DMS114 treated with DMSO at 0.1 percent for 48 hours (cell line): Measurements from ENCODE around the gene TGFBR3L.
"Not testable (repeated sequence)": the region's sequence is repeated elsewhere in the genome, so short reads cannot be mapped to it uniquely, and the experiment has no call there.

Experiments
- DNase-seq: peaks from one replicate; lab custom pipeline; 2025; ENCODE audit not compliant: unreplicated experiment; lab: John Stamatoyannopoulos, UW

The TGFBR3L gene

DNA sequence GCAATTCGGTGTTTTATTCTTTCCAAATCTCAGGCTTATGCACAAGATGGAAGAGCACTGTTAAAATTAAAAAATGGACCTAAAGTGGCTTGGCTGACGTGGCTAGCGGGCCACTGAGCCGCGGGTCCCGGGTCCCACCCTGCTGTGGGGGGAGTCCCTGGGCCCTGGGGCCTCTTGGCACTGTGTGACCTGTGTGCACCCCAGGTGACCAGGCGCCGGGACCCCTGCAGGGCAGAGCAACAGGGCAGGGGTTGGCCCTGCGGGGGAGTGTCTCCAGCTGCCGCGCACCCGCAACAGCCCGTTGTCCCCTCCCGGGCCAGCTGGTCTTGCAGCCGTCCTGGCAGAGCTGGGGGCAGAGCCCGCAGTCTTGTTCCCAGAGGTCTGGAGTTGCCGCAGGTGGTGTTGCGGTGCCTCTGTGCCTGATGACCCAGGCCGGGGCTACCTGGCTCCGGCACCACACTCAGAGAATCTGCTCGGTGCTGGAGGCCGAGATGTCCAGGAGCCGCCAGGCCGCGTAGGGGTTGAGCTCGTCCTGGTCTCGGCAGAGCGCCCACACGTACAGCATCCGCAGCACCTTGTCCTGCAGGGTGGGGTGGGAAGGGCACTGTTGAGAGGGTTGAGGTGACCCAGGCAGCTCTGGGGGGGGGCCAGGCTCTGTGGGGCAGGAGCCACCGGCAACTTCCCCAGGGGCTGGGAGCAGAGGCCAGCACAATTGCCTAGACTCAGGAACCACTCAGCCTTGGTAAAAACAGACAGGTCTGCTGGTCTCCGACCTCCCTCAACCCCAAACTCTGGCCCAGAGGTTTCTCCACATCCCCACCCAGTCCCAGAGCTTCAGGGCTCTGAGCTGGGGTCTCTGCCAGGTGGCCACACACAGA, 12.3 kb downstream of the TGFBR3L start:
- no peak for DNase-seq

DNA sequence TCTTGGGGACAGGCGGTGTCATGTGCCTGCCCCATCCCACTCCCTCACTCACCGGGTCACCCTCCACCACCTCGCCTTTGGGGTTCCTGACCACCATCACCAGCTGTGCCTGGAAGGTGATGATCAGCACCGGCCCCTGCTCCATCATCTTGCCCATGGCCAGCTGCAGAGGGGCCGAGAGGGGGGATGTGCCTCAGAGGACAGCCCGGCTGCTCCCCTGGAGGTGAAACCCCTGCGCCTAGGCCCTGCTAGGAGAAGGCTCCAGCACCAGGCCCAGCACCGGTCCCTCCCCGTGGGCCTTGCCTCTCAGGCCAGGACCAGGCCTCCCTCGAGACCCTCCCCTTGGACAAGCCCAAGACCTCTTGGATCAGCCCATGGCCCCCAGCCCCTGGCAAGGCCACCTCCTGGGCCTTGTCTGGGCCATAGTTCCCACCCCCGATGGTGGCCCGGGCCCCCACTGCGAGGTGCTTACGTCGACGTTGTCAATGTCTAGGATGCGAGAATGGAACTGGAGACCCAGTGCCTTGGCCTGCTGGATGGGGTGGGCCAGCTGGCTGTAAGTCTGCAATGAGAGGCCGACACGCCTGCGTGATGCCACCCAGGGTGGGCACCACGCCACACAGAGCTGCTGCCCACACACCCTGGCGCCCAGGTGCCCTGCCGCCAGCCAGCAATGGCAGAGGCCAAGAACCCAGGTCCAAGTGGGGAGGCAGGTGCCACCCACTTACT, 13.1 kb downstream of the TGFBR3L start:
- DNase-seq = no peak

DNA sequence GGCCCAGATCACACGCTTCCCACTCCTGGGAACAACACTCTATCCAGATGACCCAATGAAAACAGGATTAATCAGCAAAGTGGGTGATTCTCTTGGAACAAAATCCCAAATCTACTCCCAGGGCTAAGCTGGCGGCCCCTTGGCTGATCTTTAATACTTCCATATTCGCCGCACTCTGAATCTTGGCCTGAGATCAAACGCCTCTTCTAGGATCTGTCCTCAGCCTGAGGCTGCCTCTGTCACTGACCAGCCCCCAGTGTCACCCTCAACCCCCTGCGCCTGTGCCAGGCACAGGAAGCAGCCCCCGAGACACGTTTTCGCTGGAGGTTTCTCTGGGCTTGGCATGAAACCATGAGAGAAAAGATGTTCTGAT, 13.7 kb downstream of the TGFBR3L start:
- DNase-seq = no peak

DNA sequence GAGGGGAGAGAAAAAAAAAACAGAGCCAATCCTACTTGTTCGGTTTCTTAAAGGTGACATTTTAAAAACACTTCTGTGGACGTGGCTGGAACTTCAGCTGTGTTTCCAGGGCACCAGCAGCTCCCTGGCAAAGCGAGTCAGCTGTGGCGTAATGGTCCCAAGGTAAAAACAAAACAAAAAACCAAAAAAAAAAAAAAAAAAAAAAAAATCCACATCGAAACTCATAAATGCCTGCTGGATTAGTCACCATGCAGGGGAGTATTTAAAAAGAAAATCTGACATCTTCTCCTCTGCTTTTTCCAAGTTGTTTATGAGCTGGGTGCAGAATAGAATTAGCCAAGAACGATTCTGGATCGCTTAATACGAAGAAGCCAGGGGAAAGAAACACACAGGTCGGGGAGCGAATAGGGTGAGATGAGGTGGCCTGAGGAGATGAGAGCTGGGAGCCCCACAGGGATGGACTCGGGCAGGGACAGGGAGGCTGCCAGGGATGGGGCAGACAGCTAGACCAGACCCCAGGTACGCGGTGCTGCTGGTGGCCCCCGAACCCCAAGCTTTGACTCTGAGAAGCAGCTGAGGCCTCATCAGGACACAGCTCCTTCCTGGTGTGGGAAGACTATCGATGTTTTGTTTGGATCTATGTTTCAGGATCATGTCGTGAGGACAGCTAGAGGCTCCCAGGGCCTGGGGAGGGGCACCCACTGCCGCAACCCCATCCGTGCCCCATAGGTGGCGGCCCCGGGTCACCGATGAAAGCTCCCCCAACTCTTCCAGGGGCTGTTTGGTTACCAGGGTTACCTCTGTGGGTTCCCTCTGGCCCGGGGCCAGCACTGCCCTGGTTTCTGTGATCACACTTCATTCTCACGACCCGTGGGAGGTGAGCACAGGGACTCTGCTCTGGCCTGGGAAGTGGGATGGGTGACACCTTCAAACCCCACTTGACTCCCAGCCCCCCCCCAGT, 14.4 kb downstream of the TGFBR3L start:
- DNase-seq = no peak

DNA sequence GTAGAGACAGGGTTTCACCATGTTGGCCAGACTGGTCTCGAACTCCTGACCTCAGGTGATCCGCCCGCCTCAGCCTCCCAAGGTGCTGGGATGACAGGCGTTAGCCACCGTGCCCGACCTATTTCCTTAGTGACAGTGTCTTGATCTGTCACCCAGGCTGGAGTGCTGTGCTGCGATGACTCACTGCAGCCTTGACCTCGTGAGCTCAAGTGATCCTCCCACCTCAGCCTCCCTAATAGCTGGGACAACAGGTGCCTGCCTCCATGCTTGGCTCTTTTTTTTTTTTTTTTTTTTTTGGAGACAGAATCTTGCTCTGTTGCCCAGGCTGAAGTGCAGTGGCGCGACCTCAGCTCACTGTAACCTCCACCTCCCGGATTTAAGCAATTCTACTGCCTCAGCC, 15.4 kb downstream of the TGFBR3L start:
- DNase-seq = not testable (repeated sequence)

DNA sequence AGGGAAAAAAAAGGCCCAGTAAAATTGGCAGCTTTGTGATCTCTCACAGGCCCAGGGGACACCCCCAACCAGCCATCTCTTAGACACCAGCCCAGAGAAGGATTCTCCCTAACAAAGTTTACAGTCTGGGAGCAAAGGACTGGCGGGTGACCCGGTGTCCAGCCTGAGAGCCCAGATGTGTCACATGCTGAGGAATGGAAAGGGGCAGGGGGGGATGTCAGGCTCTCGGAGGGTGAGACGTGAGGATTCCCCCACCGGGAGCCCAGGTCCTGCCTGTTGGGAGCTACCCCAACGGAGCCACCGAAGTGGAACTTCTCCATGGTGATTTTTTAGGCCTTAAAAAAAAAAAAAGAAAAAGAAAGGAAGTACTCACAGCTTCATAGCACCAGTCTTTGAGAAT, 16.1 kb downstream of the TGFBR3L start:
- DNase-seq = no peak

DNA sequence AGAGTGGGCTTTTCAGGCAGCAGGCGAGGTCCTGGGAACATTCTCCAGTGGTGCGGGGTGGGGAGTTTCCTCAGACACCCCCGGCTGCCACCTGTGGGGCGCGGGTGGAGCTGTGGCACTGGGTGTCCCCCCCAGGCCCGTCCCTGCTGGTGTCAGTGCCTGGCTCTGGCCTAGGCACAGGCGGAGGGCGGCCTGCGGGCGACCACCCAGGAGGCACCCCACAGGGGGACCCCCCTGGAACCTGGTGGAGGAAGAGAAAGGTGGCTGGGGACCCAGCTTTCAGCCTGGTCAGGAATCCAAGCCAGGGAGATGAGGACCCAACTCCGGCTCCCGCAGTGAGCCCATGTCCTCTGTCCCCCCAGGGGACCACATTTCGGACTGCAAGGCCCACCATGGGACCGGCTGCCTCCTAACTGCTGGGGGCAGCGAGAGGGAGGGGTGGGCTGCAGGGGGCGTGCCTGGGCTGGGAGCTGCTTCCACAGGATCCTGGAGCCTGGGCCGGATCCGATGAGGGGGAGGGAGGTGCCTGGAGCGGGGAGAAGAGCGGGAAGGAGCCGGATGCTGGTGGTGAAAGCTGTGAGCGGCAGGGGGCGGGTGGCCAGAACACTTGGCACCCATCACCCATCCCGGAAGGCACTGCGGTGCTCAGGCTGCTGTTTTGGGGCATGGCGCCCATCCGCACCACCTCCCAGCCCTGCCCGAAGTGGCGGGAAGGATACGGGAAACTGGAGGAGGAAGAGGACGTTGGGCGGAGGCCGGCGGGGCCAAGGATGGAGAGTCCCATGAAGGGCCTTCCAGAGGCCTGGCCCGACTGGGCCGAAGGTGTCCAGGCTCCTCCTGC, 16.8 kb downstream of the TGFBR3L start:
- DNase-seq = no peak

DNA sequence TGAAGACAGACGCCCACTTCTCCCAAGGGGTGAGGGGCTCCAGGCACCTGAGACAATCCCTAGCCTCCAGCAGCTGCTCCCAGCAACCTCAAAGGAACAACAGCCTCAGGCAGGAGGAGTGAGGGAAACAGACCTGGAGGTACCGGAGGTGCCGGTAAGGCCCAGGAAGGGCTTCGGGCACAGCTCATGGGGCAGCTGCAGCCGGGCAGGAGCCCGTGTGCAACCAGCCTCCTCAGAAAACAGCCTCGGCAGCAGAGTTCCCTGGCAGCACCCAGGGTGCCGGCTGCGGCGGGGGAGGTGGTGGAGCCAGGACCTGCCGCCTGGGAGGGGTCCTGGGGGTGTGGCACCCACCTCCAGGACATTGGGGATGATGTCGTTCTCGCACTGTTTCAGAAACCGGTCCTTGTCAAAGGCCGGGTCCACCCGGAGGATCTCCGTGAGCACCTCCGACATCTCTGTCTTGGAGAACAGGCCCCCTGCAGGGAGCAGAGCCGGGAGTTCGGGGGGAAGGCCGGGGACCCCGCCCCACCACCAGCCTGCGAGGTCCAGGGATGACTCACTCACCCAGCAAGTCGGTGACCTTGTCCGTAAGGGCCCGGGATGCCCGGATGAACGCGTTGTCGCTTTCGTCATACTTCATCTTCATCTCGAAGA, 17.8 kb downstream of the TGFBR3L start:
- no peak for DNase-seq

DNA sequence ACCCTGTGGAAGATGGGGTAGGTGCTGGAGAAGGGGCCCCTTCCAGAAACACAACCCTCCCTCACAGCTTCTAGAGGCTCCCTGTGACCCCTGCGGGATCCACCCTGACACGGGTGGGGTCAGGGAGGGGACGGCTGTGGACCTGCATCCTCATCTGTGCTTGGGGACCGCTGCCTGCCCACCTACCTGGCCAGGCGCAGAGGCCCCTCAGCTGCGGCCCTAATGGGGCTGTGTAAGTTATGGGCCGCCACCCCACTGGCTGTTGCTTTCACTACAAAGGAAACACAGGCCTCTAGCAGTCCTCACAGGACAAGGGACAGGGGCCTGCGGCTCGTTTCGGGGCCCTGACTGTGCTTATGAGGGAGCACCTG, 18.3 kb downstream of the TGFBR3L start:
- DNase-seq = no peak

DNA sequence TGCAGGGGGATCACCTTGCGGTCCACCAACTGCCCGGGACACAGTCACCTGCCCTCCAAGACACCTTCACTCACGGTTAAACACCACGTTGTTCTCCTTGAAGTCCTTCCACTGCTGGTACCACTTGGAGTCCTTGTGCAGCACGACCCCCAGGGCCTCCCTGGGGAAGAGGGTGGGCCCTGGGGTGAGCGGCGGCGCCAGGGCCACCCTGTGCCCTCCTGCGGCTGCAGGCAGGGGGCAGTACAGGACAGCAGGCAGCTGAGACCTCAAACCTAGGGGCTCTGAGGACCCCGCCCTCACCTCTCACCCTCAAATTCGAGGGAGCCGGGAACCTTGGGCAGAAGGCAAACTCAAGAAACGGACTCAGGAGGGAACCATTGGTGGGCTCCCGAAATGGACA, 18.8 kb downstream of the TGFBR3L start:
- DNase-seq = no peak

DNA sequence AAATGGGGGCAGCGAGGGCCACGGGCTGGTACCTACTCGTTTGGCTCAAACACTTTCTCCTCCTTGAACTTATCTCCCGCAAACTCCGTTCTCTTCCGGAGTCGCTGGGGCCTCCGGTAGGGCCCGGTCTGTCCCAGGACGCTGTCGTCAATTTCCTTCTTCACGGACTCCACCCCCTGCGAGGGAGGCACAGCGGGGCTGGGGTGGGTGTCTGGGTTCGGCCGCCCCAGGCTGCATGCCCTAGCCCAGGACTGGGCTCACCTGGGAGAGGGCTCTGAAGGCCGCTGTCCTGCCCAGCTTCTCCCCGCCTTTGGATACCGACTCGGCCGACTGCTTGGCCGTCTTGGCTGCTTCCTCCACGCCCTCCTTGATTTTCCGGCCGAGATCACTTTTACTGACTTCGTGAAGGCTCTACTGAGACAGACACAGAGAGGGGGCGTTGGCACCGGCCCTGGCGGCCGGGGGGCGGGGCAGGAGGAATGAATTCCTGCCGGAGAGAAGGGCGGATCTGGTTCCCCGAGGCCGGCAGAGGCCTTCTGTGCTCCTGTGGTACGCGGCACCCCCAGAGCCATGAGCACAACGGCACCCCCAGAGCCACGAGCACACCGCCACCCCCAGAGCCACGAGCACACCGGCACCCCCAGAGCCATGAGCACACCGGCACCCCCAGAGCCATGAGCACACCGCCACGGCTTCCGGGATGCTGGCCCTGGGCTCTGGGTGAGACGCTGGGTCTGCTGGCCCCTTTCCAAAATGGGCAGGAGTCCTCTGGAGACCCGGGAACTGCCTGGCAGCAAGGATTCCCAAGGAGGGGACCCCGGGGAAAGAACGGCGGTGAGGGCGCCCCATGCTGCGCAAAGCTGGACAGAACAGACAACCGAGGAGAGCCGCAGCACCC, 19.4 kb downstream of the TGFBR3L start:
- DNase-seq = no peak

DNA sequence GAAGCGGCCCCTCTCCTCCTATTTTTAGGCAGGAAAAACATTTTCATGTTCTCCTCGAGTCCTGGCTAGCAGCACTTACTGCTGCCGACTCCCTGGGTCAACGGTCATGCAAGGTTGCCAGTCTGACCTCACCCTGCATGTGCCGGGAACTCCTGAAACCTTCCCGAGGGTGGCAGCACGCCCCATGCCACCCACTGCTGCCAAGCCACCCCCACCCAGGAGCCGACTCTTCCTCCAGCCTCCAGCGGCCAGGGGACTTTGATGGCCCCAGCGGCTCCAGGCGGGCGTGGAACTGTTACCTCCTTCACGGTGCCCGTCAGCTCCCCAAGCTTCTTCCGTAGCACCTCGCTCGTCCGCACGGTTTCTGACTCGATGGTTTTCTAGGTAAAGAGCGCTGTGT, 20.1 kb downstream of the TGFBR3L start:
- DNase-seq = no peak

DNA sequence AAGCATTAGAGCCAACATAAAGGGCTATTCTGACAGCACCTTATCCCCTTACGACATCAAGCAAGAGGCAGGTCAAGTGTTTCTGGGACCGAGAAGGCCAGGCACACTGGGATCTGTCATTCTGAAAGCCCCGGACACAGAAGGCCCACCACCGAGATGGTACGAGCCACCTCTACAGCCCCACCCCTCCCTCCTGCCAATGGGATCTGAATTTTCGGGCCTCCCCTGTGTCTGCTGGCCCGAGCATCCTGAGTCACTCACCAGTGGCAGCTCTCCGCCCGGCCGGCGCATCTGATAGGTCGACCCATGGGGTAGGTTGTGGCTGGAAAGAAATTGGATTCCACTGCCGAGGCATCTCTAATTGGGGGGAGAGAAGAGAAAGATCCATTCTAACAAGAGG, 26.2 kb downstream of the TGFBR3L start:
- no peak for DNase-seq

DNA sequence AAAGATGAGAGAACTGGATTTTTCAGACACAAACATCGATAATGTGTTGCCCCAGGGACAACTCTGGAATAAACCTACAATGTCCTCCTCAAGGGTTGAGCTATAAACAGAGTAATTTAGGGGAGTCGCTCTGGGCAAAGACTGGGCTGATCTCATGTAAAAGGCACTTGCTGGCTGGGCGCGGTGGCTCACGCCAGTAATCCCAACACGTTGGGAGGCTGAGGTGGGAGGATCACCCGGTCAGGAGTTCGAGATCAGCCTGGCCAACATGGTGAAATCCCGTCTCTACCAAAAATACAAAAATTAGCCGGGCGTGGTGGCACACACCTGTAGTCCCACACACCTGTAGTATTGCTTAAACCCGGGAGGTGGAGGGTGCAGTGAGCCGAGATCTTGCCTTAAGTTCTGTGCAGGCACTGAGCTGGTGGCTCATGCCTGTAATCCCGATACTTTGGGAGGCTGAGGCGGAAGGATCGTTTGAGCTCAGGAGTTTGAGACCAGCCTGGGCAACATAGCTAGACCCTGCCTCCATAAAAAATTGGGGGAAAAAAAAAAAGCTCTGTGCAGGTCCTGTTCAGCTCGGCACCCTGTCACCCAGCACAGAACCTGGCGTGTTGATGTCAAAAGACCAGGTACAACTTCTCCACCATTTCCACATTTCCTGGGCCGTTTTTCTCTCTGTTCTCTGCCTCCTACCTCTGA, 27.4 kb downstream of the TGFBR3L start:
- no peak for DNase-seq

DNA sequence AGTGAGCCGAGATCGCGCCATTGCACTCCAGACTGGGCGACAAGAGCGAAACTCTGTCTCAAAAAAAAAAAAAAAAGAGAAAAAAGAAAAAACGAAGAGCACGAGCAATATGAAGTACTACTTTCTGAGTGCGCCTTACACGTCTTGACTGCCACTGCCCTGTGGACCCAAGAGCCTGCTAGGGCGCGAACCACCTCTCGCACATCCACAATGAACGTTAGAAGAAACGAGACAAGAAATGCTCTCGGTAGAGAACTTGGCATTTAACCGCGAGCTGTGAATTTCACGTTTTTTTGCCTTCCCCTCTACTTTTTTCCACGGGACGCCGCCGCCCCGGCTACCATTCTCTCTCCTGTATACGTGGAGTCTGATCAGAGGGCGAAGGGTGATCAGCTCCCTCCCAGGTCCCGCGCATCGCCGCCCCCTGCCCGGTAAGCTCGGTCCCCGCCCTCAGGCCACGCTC, 28.4 kb downstream of the TGFBR3L start:
- no peak for DNase-seq

DNA sequence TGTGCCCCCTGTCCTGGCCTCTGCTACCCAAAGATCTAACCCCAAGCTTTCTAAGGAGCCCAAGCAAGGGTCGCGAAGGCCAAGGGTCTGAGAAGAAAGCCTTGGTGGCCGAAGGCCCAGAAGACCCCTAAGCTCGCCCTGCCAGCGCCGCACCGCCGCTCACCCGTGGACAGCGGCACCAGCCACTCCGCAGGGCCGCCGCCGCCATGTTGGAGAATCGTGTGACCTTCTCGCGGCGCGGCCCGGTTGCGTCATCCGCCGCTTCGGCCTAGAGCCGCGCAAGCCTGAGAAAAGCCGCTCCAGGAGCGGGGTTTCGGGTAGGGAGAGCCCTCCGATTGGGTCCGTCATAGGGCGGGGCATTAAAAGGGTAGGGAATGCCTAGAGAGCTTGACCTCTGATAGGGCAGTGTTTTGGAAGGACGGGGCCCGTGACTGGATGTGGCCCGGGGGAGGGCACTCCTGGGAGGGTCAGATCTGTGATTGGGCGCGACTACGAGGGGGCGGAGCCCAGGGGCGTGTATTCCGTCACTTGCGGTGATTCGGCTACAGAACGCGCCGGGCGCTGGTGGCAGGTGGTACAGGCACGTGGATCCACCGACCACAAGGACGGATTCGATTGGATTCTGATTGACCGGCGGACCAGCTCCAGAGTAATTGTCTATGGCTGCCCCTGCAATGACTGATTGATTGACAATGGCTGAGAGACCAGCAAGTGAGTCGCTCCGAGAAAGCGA, 29.0 kb downstream of the TGFBR3L start, which contains the start of gene TIMM44:
TIMM44 (minus strand) TSS at position 223 of the 733 bp plus-strand sequence; CDS start at position 208, 15 bp downstream.
- DNase-seq = peak; percentile 92

DNA sequence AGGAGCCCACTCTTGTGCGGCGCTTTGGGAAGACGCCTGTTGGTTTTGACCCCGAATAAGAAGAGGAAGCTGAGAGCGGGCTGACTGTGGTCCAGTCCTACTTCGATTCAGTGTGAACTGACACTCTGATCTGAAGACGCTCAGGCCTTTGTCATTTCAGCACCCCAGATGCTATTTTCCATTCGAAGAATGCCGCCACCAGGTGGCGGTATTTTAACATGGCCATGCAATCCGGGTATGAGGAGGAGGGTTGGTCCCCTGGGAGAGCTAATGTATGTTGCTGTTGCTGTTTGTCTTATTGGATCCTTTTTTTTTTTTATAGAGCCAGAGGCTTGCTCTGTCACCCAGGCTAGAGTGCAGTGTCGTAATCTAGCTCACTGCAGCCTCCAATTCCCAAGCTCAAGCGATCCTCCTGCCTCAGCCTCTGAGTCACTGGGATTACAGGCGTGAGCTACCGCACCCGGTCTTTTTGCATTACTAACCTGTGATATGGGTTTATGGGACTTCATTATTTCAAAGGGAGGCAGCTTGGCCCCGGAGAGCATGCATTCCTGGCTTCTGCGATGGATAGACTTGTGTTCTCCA, 29.6 kb downstream of the TGFBR3L start:
- DNase-seq = peak; percentile 35
